Measurements from ENCODE around the gene PRICKLE4.

The PRICKLE4 gene, protein sequence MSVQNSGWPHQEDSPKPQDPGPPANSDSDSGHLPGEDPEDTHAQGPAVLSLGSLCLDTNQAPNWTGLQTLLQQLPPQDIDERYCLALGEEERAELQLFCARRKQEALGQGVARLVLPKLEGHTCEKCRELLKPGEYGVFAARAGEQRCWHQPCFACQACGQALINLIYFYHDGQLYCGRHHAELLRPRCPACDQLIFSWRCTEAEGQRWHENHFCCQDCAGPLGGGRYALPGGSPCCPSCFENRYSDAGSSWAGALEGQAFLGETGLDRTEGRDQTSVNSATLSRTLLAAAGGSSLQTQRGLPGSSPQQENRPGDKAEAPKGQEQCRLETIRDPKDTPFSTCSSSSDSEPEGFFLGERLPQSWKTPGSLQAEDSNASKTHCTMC

DNA sequence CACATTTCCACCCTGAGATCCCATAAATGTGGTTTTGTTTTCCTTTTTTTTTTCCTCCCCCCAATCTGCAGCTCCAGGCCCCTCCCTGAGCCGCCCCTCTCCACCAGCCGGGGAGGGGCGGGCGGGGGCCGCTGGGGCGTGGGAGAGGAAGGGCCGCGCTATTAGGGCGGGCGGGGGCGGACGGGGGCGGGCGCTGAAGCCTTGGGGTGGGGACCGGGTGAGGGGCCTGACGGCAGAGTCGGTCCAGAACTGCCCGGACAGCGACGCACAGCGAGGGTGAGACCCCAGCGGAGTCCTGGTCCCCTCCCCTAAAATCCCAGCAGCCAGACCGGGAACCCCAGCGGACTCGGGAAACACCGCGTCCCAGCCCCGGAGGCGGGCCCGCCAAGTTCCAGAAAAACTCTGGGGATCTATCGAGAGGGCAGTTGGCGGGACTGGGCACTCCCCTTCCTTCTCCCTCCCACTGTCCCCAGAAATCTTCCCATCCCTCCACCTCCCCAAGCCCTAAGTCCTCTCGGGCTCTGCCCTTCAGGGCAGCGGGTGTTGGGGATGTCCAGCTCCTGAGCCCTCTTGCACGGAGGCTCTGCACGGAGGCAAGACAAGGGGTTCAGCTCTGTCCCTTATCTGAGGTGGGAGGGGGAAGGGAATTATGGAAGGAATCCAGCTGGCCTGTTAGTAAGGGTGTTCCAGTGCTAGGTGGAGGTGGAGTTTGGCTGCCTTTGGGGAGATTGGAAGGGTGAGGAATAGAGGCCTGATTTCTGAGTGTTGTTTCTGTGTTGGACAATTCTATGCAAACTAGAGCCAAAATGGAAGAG is at the start of gene PRICKLE4:
TSS of gene PRICKLE4 (plus strand) at position 232 of the 815 bp plus-strand sequence. CDS start 2,692 bp downstream, outside the sequence.
- H3K4me3 ChIP-seq (ENCODE audit: low read depth, low read length) = peak within 1 kb of the TSS; percentile 64
- no peak for DNase-seq (ENCODE audit: low read depth)
- TF ChIP-seq, protein P1, sequence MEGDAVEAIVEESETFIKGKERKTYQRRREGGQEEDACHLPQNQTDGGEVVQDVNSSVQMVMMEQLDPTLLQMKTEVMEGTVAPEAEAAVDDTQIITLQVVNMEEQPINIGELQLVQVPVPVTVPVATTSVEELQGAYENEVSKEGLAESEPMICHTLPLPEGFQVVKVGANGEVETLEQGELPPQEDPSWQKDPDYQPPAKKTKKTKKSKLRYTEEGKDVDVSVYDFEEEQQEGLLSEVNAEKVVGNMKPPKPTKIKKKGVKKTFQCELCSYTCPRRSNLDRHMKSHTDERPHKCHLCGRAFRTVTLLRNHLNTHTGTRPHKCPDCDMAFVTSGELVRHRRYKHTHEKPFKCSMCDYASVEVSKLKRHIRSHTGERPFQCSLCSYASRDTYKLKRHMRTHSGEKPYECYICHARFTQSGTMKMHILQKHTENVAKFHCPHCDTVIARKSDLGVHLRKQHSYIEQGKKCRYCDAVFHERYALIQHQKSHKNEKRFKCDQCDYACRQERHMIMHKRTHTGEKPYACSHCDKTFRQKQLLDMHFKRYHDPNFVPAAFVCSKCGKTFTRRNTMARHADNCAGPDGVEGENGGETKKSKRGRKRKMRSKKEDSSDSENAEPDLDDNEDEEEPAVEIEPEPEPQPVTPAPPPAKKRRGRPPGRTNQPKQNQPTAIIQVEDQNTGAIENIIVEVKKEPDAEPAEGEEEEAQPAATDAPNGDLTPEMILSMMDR (IDR thresholded peaks at IDR 0.05; ENCODE audit: low read depth, low read length, missing control alignments) = no peak
- in situ Hi-C loops (cut with HindIII; ENCODE audit: low sequenced_read_pairs) = loop anchor here (25.0 kb wide), 1 partner anchor 782 kb away; the partner anchor contains the start of gene UBR2

DNA sequence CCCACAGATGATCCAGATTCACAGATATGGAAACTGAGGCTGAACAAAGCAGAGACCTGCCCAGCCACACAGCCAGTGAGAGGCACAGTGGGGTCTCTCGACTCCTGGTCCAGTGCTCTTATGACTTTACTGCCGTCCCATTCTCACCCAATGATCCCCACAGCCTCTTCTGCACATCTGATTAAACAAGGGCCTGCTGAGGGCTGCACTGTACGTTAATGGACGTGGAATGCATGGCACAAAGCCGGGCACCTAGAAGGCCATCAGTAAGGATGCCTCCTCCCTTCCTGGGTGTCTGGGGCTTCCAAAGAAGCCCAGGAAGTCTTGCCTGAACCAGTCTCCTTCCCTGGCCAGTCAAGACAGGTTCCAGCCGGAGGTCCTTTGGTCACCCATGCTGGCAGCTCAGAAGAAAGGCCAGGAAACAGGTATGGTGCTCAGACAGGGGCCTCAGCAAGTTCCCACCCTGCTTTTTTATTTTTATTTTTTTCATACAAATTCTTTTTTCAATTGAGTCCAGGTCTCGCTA is 49.0 kb upstream of the PRICKLE4 start:
- in situ Hi-C loops (cut with HindIII; ENCODE audit: low sequenced_read_pairs) = no loop called here

GRCh38 chr6:41732149-41732548 is 48.4 kb upstream of the PRICKLE4 start:
- no peak overlapping the region for H3K4me3 ChIP-seq (ENCODE audit: low read depth, low read length)
- TF ChIP-seq, protein P1 (IDR thresholded peaks at IDR 0.05; ENCODE audit: low read depth, low read length, missing control alignments) = no peak
- DNase-seq (ENCODE audit: low read depth) = no peak
- in situ Hi-C loops (cut with HindIII; ENCODE audit: low sequenced_read_pairs) = no loop called here

More for the DNA sequence above, 49.0 kb upstream of the PRICKLE4 start:
- no peak overlapping the region for H3K4me3 ChIP-seq (ENCODE audit: low read depth, low read length)
- no peak for DNase-seq (ENCODE audit: low read depth)
- TF ChIP-seq, protein P1 (IDR thresholded peaks at IDR 0.05; ENCODE audit: low read depth, low read length, missing control alignments) = no peak

DNA sequence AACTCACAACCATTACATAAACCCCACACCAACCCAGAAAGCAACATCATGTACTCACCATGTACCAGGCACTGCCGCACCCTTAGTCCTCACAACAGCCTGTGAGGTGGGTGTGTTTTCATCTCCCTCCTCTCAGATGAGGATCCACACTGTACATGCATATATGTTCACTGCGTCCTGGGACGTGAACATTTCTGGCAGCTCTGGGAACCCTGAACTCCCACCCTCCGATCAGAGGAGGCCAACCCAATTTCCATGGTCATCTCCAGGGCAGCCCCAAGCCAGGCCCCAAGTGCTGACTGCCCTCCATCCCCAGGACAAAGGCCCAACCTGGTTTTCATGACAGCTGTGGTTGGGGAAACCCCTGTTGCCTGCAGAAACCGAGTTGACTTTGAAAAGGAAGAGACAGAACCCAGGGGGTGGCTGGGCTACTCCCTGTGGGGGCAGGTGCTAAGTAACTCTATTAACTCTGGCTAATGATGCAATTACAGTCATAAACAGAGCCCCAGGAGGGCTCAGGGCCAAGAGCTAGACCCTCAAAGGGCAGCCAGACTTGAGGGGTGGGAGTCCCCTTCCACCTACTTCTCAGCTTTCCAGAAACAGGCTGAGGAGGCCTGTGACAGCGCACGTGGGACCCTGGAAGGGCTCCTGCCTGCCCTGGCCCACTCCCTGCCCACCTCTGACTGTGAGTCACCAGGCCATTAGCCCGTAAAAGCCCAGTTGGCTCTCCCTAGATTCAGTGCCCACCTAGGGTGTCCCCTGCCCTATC is 47.8 kb upstream of the PRICKLE4 start:
- no peak overlapping the region for H3K4me3 ChIP-seq (ENCODE audit: low read depth, low read length)
- TF ChIP-seq, protein P1 (IDR thresholded peaks at IDR 0.05; ENCODE audit: low read depth, low read length, missing control alignments) = no peak
- in situ Hi-C loops (cut with HindIII; ENCODE audit: low sequenced_read_pairs) = no loop called here
- no peak for DNase-seq (ENCODE audit: low read depth)

GRCh38 chr6:41733360-41733706 is 47.2 kb upstream of the PRICKLE4 start:
- in situ Hi-C loops (cut with HindIII; ENCODE audit: low sequenced_read_pairs) = no loop called here
- TF ChIP-seq, protein P1 (IDR thresholded peaks at IDR 0.05; ENCODE audit: low read depth, low read length, missing control alignments) = no peak
- no peak for DNase-seq (ENCODE audit: low read depth)
- peak overlapping the region; percentile 55 for H3K4me3 ChIP-seq (ENCODE audit: low read depth, low read length)

Data from astrocyte of the cerebellum (primary cell).